Upper lobe of left lung (tissue), 4 donors: Measurements from ENCODE around the gene TMEM62.

Source experiments
- CTCF ChIP-seq, 6 experiments: fragments of 450-650 bp in 4 of 6; fragments of 200-600 bp in 2 of 6; sonication (generic) in 2 of 6; IDR thresholded peaks; one replicate each; pipeline ENCODE4 v1.5.1; 2016 to 2019; ENCODE audit warnings: antibody characterized with exemption in 6 of 6
- EP300 ChIP-seq, 4 donors: sonication (generic); formaldehyde crosslinking; IDR thresholded peaks; one replicate each; pipeline ENCODE4 v1.5.1; 2017; ENCODE audit warnings: antibody characterized with exemption in 4 of 4, control low read depth in 2 of 4

- TF ChIP-seq EP300 (IDR thresholded peaks at IDR 0.05) (no peak), CTCF (IDR thresholded peaks at IDR 0.05) (no peak)
Observed at GRCh38 chr15:43134157-43134635, 810 bp downstream of the TMEM62 start.
